PC-9 (cell line): ENCODE data around the gene FHDC1.

Experiments
- CTCF ChIP-seq: fragments of 200-600 bp; sonication (generic); conservative IDR thresholded peaks from 2 replicates; pipeline ENCODE4 v1.6.1; 2017; ENCODE audit warnings: mixed run types, antibody characterized with exemption, mild to moderate bottlenecking, moderate library complexity
- EZH2 ChIP-seq: fragments of 200-600 bp; sonication (generic); IDR thresholded peaks from 2 replicates; pipeline ENCODE4 v1.8.0; 2017; ENCODE audit warnings: antibody characterized with exemption, low read depth

DNA sequence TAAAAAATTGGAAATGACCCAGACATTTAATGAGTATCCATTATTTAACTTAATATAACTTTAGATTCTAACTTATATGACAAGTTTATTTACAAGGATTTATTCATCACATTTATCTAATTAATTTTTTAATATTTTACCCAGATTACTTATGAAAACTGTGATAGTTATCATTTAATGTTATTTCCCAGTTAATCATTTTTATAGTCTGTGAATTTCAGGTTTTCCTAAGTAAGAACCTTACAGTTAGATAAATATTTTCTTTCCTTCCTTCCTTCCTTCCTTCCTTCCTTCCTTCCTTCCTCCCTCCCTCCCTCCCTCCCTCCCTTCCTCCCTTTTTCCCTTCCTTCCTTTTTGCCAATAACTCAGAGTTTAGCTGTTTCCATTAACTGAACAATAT is 14.8 kb upstream of the FHDC1 start:
- TF ChIP-seq CTCF (no peak), EZH2 (no peak)
